Forelimb muscle (tissue), 1 donor: ENCODE measurements around the gene HRAS. TPM values are rescaled to one million over a fixed set of nuclear protein-coding genes. Genes with fewer than 3 reads are reported as not detected.

Experiments
- DNase-seq: peaks from one replicate; pipeline ENCODE4 v3.0.0-alpha.2; 2013; ENCODE audit warnings: low read depth
- polyA plus RNA-seq: library from polyadenylated mRNA; unstranded; fragments of 120-200 nt; gene quantifications from one replicate; pipeline ENCODE4 v1.2.1, GENCODE V29; 2013; ENCODE audit not compliant: insufficient read length

Gene HRAS
- polyA plus RNA-seq, 1 donor, result 120 TPM

GRCh38 chr11:496834-497564 is 38.4 kb downstream of the HRAS start:
- DNase-seq, result no peak

GRCh38 chr11:495537-495931 is 39.8 kb downstream of the HRAS start:
- no peak for DNase-seq

- no peak for DNase-seq
These were observed 40.4 kb downstream of the HRAS start for GRCh38 chr11:494761-495536.

GRCh38 chr11:492427-493226 is 42.7 kb downstream of the HRAS start:
- no peak for DNase-seq

- no peak for DNase-seq
These were observed 44.0 kb downstream of the HRAS start for GRCh38 chr11:491358-491757.

GRCh38 chr11:490930-491260 is 44.5 kb downstream of the HRAS start:
- no peak for DNase-seq

- DNase-seq, result no peak
These were observed 45.0 kb downstream of the HRAS start for GRCh38 chr11:490186-490929.

GRCh38 chr11:489610-490185 is 45.7 kb downstream of the HRAS start:
- no peak for DNase-seq

GRCh38 chr11:488992-489391 is 46.4 kb downstream of the HRAS start:
- DNase-seq, result no peak

GRCh38 chr11:488579-488978 is 46.8 kb downstream of the HRAS start:
- no peak for DNase-seq

- DNase-seq, result no peak
These were observed 47.3 kb downstream of the HRAS start for GRCh38 chr11:488062-488461.

GRCh38 chr11:487571-488021 is 47.8 kb downstream of the HRAS start:
- DNase-seq, result no peak

GRCh38 chr11:486189-486588 is 49.2 kb downstream of the HRAS start:
- DNase-seq, result no peak

GRCh38 chr11:484616-485015 is 50.8 kb downstream of the HRAS start:
- no peak for DNase-seq

Other genes with a start within 250 kb of the HRAS start
- gene PGGHG, start 246.4 kb downstream of the HRAS start, polyA plus RNA-seq, result 5.2 TPM
- not detected for gene IFITM5, start 236.1 kb downstream of the HRAS start, polyA plus RNA-seq
- gene IFITM2, start 227.8 kb downstream of the HRAS start, polyA plus RNA-seq, result 47.5 TPM
- gene IFITM1, start 221.5 kb downstream of the HRAS start, polyA plus RNA-seq, result 12.2 TPM
- gene IFITM3, start 214.7 kb downstream of the HRAS start, polyA plus RNA-seq, result 250 TPM
- 11.4 TPM for gene B4GALNT4, start 166.1 kb downstream of the HRAS start, polyA plus RNA-seq
- gene PKP3, start 141.4 kb downstream of the HRAS start, polyA plus RNA-seq, result 0.16 TPM
- 11.6 TPM for gene SIGIRR, start 120.6 kb downstream of the HRAS start, polyA plus RNA-seq
- gene ANO9, start 93.6 kb downstream of the HRAS start, polyA plus RNA-seq, result 0.20 TPM
- 33.3 TPM for gene PTDSS2, start 85.3 kb downstream of the HRAS start, polyA plus RNA-seq
- gene RNH1, start 28.3 kb downstream of the HRAS start, polyA plus RNA-seq, result 85.0 TPM
- 7.3 TPM for gene LRRC56, start 2.0 kb upstream of the HRAS start, polyA plus RNA-seq
- gene LMNTD2, start 25.2 kb upstream of the HRAS start, polyA plus RNA-seq, result 0.52 TPM
- 1.8 TPM for gene RASSF7, start 25.4 kb upstream of the HRAS start, polyA plus RNA-seq
- gene PHRF1, start 40.9 kb upstream of the HRAS start, polyA plus RNA-seq, result 18.4 TPM
- 14.9 TPM for gene IRF7, start 80.4 kb upstream of the HRAS start, polyA plus RNA-seq
- 1.9 TPM for gene CDHR5, start 89.4 kb upstream of the HRAS start, polyA plus RNA-seq
- gene SCT, start 91.6 kb upstream of the HRAS start, polyA plus RNA-seq, result 97.2 TPM
- gene DRD4, start 101.7 kb upstream of the HRAS start, polyA plus RNA-seq, result 1.1 TPM
- 28.7 TPM for gene DEAF1, start 159.6 kb upstream of the HRAS start, polyA plus RNA-seq
- gene TMEM80, start 160.2 kb upstream of the HRAS start, polyA plus RNA-seq, result 17.0 TPM
- 2.0 TPM for gene EPS8L2, start 170.7 kb upstream of the HRAS start, polyA plus RNA-seq
- 59.5 TPM for gene TALDO1, start 211.9 kb upstream of the HRAS start, polyA plus RNA-seq
- gene GATD1, start 241.9 kb upstream of the HRAS start, polyA plus RNA-seq, result 40.5 TPM